Thoracic aorta (tissue), 2 donors: ENCODE measurements around the gene JAKMIP2. TPM values are rescaled to one million over a fixed set of nuclear protein-coding genes. Genes with fewer than 3 reads are reported as not detected.

Source experiments
- ATAC-seq: fragments of 150-250 bp; one replicate; pipeline ENCODE4 v1.8.0; 2017; ENCODE audit warnings: low read depth; ENCODE audit not compliant: insufficient number of reproducible peaks, low FRiP score
- DNase-seq: peaks from one replicate; pipeline ENCODE4 v3.0.0-alpha.2; 2020; ENCODE audit warnings: low spot score
- H3K27ac ChIP-seq, 2 donors: fragments of 200-600 bp; sonication (generic); 1 replicate in 1 of 2; 2 replicates in 1 of 2; pipeline ENCODE4 v1.5.1; 2016; ENCODE audit warnings: mild to moderate bottlenecking in 2 of 2, moderate library complexity in 2 of 2
- H3K27me3 ChIP-seq: fragments of 200-600 bp; sonication (generic); replicated peaks from 2 replicates; pipeline ENCODE4 v1.6.0; 2016; ENCODE audit warnings: mild to moderate bottlenecking; ENCODE audit not compliant: insufficient read depth
- H3K36me3 ChIP-seq: fragments of 200-600 bp; sonication (generic); one replicate; pipeline ENCODE4 v1.5.1; 2016
- H3K4me1 ChIP-seq, 2 donors: fragments of 200-600 bp; sonication (generic); 1 replicate in 1 of 2; 2 replicates in 1 of 2; pipeline versions ENCODE4 v1.5.1 to v1.6.0; 2016; ENCODE audit warnings: low read depth in 2 of 2, mild to moderate bottlenecking in 1 of 2; ENCODE audit not compliant: control insufficient read depth in 1 of 2
- H3K4me3 ChIP-seq: fragments of 200-600 bp; sonication (generic); 2 replicates; pipeline ENCODE4 v1.5.1; 2016; ENCODE audit warnings: mild to moderate bottlenecking
- H3K9me3 ChIP-seq: fragments of 200-600 bp; sonication (generic); 2 replicates; pipeline ENCODE4 v1.5.1; 2016
- CTCF ChIP-seq: fragments of 200-600 bp; sonication (generic); IDR thresholded peaks from one replicate; pipeline ENCODE4 v1.5.1; 2019; ENCODE audit warnings: antibody characterized with exemption
- total RNA-seq, 2 donors: library from RNA; depleted of rRNA; stranded (reverse); fragments of >200 nt; gene quantifications; one replicate each; pipeline versions ENCODE4 v1.1.0 to v1.2.3, GENCODE V29; 2016

The JAKMIP2 gene
- total RNA-seq, 2 donors from 2014 or later, result 0.49 to 1.6 TPM

GRCh38 chr5:147752666-147753290 is 29.8 kb downstream of the JAKMIP2 start:
- Histone ChIP-seq H3K36me3 (no peaks in the 10 kb centered on the region), H3K4me3 (no peak overlapping the region), H3K9me3 (no peaks in the 10 kb centered on the region), H3K27ac (no peak overlapping the region), H3K4me1 (peaks cover 0 to 8% of the 10 kb centered on the region in 2 donors), H3K27me3 (no peaks in the 10 kb centered on the region)
- TF ChIP-seq CTCF, result no peak
- no peak for DNase-seq
- no peak for ATAC-seq

- no peak overlapping the region for H3K27ac ChIP-seq
These were observed 30.5 kb downstream of the JAKMIP2 start for GRCh38 chr5:147752033-147752432.

GRCh38 chr5:147751156-147751830 is 31.2 kb downstream of the JAKMIP2 start:
- no peaks in the 10 kb centered on the region for H3K9me3 ChIP-seq
- no peak overlapping the region for H3K27ac ChIP-seq
- no peaks in the 10 kb centered on the region for H3K27me3 ChIP-seq
- no peak for TF ChIP-seq CTCF
- H3K36me3 ChIP-seq, result no peaks in the 10 kb centered on the region
- no peak overlapping the region for H3K4me3 ChIP-seq
- DNase-seq (no peak), ATAC-seq (no peak)
- H3K4me1 ChIP-seq, result peaks cover 0 to 8% of the 10 kb centered on the region in 2 donors

More at GRCh38 chr5:147752033-147752432, 30.5 kb downstream of the JAKMIP2 start:
- ATAC-seq, result no peak
- no peak overlapping the region for H3K4me3 ChIP-seq
- no peak for TF ChIP-seq CTCF
- peaks cover 0 to 8% of the 10 kb centered on the region in 2 donors for H3K4me1 ChIP-seq
- DNase-seq, result no peak
- H3K27me3 ChIP-seq, result no peaks in the 10 kb centered on the region
- no peaks in the 10 kb centered on the region for H3K9me3 ChIP-seq
- H3K36me3 ChIP-seq, result no peaks in the 10 kb centered on the region

DNA sequence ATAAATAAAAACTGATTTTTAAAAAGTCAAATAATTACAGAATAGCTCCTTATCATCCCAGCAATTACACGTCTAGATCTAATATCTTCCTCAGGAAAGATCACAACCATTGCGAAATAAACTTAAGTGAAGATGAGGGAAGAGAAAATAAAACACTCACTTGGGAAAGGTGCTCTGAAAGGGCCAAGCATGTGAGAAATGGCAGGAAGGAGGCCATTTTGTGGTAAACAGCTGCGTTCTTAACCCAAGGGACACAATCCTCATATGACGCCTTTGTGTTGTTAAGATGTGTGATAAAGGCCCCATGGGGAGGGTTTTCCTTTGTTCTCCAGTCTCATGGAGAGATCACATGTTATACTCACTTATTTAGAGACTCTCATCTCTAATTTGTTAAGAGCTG is 32.5 kb downstream of the JAKMIP2 start:
- no peak overlapping the region for H3K27ac ChIP-seq
- no peak for ATAC-seq

More for the DNA sequence above, 32.5 kb downstream of the JAKMIP2 start:
- no peak for TF ChIP-seq CTCF
- Histone ChIP-seq H3K4me3 (no peak overlapping the region), H3K4me1 (peaks cover 0 to 8% of the 10 kb centered on the region in 2 donors), H3K36me3 (no peaks in the 10 kb centered on the region), H3K9me3 (no peaks in the 10 kb centered on the region), H3K27me3 (no peaks in the 10 kb centered on the region)
- no peak for DNase-seq
